NCI-H146 treated with DMSO at 0.1 percent for 48 hours (cell line): ENCODE data around the gene TCF12.
"Not testable (repeated sequence)": the region's sequence is repeated elsewhere in the genome, so short reads cannot be mapped to it uniquely, and the experiment has no call there.

ENCODE experiments used
- DNase-seq: peaks from one replicate; lab custom pipeline; 2025; ENCODE audit not compliant: unreplicated experiment; lab: John Stamatoyannopoulos, UW

Gene TCF12

GRCh38 chr15:56973463-56973862 lies 55.0 kb downstream of the TCF12 start:
- DNase-seq: no peak

- DNase-seq: no peak
Measured at GRCh38 chr15:56977232-56977631, 58.8 kb downstream of the TCF12 start.

GRCh38 chr15:56978898-56979662 lies 60.6 kb downstream of the TCF12 start:
- no peak for DNase-seq

GRCh38 chr15:56980473-56980872 lies 62.0 kb downstream of the TCF12 start:
- DNase-seq: no peak

- DNase-seq: no peak
Measured at GRCh38 chr15:56981160-56981559, 62.7 kb downstream of the TCF12 start.

GRCh38 chr15:56982987-56983386 lies 64.5 kb downstream of the TCF12 start:
- DNase-seq: no peak

- DNase-seq: no peak
Measured at GRCh38 chr15:56984681-56985481, 66.4 kb downstream of the TCF12 start.

- DNase-seq: no peak
Measured at GRCh38 chr15:56985856-56986255, 67.4 kb downstream of the TCF12 start.

- no peak for DNase-seq
Measured at GRCh38 chr15:56987286-56987685, 68.8 kb downstream of the TCF12 start.

- DNase-seq: no peak
Measured at GRCh38 chr15:56988219-56988618, 69.8 kb downstream of the TCF12 start.

GRCh38 chr15:56989411-56989924 lies 71.0 kb downstream of the TCF12 start:
- DNase-seq: no peak

- no peak for DNase-seq
Measured at GRCh38 chr15:56991017-56991416, 72.6 kb downstream of the TCF12 start.

- no peak for DNase-seq
Measured at GRCh38 chr15:56992725-56993124, 74.3 kb downstream of the TCF12 start.

- DNase-seq: no peak
Measured at GRCh38 chr15:56994280-56994679, 75.8 kb downstream of the TCF12 start.

GRCh38 chr15:56996093-56996492 lies 77.6 kb downstream of the TCF12 start:
- no peak for DNase-seq

- DNase-seq: no peak
Measured at GRCh38 chr15:56996746-56997470, 78.5 kb downstream of the TCF12 start.

GRCh38 chr15:57003418-57003817 lies 85.0 kb downstream of the TCF12 start:
- no peak for DNase-seq

- DNase-seq: no peak
Measured at GRCh38 chr15:57005244-57005643, 86.8 kb downstream of the TCF12 start.

- not testable (repeated sequence) for DNase-seq
Measured at GRCh38 chr15:57007797-57008196, 89.4 kb downstream of the TCF12 start.

GRCh38 chr15:57010724-57011123 lies 92.3 kb downstream of the TCF12 start:
- no peak for DNase-seq

GRCh38 chr15:57012556-57012955 lies 94.1 kb downstream of the TCF12 start:
- no peak for DNase-seq
